ENCODE results near the gene SBNO2.

SBNO2 gene

DNA sequence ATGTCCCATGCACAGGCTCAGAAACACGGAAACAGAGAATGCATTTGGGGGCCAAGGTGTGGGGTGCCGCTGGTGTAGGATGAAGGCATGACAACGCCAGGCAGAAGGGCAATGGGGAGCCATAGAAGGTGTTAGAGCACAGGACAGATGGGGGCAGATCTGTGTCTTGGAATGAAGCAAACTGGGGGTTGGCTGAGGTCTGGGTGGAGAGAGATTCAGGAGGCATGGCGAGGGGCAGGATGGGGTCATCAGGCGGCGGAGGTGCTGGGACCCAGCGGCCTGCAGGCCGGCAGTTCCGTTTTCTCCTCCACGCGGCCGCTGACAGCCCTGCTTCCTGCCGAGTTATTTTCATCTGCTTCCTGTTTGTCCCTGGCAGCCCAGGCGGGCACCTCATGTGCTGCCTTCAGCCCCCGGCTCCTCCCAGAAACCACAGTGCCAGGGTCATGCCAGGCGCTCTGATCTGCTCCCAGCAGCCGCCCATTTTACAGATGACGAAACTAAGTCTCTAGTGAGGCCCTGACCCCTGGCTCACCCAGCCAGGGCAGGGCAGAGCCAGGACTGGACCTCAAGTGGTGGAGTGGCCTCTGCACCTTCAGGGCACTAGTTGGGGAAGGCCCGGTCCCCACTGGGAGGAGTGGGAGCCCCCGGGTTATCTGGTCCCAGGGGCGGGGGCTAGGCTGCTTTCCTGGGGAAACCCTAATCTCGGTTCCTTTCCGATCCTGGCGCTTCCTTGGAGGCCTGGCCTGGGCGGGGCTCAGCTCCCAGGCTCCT is 104.9 kb downstream of the SBNO2 start:
- DNase-seq: no peak

DNA sequence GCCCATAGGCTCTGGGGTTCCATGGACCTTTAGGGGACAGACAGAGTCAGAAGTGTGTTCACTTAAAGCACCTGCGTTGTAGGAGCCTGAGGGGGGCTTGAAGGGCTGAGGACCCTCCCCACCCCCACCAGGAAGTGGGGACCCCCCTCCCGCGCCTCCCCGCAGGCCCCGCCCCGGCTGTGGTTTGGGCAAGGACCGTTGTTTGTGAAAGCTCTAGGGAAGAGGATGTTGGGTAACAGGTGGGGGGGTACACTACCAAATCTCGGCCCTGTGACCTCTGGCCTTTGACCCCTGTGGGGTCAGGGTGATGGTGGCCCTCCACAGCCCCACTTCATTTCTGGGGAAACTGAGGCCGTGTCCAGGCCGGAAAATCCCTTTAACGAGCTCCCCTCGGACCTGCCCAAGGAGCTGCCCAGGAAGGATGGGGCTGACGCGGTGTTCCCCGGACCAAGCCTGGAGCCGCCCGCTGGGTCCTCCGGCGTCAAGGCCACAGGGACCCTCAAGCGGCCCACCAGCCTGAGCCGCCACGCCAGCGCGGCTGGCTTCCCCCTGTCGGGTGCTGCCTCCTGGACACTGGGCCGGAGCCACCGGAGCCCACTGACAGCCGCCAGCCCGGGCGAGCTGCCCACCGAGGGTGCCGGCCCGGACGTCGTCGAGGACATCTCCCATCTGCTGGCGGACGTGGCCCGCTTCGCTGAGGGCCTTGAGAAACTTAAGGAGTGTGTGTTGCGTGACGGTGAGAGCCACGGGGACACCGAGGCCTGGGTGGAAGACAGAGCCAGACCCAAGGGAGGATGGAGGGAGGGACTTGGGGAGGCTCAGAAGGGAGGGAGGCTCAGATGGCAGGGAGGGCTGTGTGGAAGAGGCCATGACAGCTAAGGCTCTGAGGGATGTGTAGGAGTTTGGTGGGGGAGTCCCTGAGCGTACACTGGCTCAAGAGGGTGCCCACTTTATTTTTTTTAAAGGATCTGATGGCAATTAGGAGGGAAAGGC is 105.8 kb downstream of the SBNO2 start:
- no peak for DNase-seq

DNA sequence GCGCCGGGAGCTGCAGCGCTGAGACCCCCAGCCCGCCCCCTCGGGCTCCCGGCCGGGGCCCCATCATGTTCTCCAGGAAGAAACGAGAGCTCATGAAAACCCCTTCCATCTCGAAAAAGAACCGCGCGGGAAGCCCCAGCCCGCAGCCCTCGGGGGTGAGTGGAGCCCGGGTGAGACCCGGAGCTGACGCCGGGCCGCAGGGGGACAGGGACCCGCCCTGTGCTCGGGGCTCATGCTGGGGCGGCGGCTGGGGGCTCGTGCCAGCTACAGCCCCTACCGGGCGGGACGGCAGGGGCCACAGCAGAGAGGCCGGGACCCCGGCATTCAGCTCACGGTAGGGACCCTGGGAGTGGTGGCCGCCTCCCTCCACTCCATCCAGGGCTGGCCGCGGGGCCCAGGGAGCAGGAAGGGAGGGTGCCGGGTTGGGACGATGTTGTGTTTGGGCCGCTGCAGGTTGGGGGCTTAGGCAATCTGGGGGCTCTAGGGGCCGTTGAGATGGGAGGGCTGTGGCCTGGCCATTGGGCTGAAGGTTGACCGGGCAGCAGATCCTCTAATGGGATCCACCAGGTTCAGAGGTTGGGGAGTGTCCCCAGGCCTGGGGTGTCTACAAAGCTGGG is 106.6 kb downstream of the SBNO2 start:
- DNase-seq: no peak

DNA sequence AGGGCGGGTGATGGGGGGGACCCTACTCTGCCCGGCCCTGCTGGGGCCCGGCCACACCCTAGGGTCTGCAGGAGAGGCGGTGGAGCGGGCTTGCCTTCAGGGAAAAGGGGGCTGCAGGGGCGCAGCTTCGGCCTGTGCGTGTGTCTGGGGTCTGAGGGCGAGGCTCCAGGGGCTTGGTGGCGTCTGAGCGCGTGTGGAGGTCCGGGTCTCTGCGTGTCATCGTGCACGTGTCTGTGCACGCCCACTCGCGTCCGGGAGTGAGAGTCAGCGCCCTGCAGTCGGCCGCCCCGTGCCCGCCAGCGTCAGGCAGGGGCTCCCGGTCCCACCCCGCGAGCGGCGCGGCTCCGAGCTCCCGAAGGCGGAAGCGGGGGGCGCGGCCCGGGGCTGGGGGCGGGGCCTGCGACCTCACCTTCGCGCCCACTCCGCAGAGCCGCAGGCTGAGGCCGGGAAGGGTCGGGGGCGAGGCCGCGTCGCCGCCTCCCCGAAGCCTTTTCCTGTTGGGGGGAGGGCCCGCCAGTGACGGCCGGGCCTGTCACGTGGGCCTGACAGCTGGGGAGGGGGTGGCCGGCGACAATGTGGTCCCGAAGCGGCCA is 107.2 kb downstream of the SBNO2 start, which contains the start of gene ARHGAP45:
TSS of gene ARHGAP45 (plus strand) at position 420 of the 593 bp plus-strand sequence. CDS start 239 bp downstream, outside the sequence.
- DNase-seq: no peak

DNA sequence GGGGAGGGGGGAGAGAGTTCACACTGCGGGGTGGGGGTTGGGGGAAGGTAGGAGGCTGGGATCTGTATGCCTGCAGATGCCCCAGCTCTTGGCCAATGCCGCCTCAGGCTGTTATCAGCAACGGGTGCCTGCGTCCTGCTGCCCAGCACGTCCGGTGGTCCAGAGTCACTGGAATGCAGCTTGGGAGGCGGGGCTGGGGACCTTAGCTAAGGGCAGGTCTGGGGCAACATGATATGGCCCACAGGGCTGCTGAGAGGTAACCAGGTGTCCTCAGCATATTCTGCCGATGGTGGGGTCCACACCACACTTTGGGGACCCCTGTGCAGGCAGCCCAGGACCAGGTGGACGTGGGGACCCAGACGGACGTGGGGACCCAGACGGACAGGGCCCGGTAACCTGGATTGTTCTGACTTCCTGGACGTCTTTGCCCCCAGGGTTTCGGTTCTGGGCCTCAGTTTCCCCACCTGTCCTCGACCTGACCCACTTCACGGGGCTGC is 107.8 kb downstream of the SBNO2 start:
- no peak for DNase-seq

DNA sequence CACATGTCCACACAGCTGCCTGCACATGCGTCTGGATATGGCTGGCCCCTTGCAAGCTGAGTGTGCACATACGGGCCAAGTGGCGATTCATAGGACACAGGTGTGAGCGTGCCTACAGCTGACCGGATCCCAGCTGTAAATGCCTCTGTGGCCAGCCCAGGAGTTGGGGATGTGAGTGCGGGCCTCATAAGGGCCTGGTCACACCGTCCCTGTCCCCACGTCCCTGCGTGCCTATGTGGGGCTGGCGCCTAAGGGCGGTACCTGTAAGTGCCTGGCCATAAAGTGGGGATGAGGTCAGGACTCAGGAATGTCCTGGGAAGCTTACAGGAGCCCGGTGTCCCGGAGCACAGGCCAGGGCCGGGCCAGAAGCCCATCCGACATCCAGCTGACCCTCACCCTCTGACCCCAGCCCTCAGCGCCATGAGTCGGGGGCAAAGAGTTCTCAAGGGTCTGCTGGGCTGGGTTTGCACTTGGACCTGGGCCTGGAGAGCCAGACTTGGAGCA is 108.4 kb downstream of the SBNO2 start:
- no peak for DNase-seq

DNA sequence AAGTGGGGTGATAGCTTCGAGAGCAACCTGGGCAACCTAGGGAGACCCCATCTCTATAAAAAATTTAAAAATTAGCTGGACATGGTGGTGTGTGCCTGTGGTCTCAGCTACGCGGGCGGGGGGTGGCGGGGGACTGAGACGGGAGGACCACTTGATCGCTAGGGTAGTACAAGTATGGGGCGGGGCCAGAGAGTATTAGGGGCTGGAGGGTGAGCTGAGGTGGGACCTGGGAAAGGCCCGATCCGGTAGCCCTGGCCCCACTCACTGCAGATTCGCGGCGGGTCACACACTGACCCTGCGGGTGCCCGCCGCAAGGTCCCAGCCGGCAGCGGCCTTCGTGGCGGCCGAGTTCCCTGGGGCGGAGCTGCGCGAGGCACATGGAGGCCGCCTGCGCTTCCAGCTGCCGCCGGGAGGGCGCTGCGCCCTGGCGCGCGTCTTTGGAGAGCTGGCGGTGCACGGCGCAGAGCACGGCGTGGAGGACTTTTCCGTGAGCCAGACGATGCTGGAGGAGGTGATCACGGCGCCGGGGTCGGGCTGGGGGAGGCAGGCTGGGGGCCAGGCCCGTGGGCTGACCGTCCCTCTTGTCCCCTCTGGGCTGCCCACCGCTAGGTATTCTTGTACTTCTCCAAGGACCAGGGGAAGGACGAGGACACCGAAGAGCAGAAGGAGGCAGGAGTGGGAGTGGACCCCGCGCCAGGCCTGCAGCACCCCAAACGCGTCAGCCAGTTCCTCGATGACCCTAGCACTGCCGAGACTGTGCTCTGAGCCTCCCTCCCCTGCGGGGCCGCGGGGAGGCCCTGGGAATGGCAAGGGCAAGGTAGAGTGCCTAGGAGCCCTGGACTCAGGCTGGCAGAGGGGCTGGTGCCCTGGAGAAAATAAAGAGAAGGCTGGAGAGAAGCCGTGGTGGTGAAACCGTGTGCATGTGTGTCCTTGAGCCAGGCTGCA is 109.1 kb downstream of the SBNO2 start:
- DNase-seq: no peak

DNA sequence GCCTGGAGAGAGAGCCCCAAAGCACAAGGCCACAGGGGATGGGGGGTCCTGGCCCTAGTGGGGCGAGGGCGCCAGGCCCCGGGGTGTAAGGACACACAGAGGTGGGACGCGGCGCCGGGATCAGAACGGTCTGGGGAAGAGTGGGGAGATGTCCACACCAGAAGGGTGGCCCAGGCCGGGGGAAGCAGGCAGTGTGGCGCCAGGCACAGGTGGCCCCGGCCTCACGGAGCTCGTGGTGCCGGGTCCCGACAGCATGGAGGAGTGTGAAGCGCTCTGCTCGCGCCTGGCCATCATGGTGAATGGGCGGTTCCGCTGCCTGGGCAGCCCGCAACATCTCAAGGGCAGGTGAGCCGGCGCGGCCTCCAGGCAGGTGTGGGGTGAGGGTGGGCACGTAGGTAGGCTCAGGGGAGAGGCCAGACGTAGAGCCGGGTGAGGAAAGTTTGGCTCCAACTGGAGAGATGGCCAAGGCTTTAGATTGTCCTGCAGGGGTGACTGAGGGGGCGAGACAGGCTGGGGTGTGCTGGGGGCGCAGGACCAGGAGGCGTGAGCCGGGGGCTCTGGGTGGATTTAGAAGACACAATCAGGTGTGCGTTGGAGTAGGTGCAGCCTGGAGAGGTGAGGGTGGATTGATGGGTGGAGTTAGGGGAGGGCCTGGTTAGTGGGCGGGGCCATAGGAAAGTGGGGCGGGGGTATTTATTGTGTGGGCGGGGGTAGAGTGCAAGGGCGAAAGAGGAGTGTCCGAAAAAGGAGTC is 110.0 kb downstream of the SBNO2 start:
- no peak for DNase-seq

DNA sequence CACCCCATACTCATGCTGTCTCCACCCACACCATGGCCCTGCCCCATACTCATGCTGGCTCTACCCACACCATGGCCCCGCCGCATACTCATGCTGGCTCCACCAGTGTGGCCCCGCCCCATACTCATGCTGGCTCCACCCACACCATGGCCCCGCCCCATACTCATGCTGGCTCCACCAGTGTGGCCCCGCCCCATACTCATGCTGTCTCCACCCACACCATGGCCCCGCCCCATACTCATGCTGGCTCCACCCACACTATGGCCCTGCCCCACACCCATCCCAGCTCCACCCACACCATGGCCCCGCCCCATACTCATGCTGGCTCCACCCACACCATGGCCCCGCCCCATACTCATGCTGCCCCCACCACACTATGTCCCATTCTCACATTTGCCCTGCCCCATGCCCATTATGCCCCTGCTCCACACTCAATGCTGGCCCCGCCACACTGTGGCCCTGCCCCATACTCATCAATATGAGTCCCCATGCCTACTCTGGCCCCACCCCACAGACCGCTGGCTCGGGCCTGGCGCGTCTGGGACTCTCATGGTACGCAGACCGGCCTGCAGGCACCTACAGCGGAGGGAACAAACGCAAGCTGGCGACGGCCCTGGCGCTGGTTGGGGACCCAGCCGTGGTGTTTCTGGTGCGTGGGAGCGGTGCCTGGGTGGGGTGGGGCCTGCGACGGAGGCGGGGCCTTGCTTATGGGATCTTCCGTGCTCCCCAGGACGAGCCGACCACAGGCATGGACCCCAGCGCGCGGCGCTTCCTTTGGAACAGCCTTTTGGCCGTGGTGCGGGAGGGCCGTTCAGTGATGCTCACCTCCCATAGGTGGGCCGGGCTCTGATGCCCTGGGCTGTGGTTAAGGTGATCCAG is 110.8 kb downstream of the SBNO2 start:
- DNase-seq: no peak

DNA sequence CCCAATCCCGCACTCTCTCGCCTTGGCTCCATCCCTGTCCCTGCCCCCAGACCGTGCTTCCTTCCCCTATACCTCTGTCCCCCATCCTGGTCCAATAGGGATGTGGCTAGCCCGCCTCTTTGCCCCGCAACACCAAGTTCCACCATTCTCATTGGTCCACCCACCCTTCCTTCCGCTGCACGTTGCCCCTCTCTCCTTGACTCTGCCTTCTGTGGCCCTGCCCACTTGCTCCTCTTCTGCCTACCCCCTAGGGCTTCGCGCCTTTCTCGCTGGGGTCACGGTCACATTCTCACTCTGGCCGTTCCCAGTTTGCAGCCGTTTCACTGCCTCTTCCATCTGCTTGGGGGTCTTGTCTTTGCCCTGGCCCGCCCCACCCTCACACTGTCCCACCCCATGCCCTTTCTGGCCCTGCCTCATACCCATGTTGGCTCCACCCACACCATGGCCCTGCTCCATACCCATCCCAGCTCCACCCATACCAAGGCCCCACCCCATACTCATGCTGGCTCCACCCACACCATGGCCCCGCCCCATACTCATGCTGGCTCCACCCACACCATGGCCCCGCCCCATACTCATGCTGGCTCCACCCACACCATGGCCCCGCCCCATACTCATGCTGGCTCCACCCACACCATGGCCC is 111.6 kb downstream of the SBNO2 start:
- no peak for DNase-seq

DNA sequence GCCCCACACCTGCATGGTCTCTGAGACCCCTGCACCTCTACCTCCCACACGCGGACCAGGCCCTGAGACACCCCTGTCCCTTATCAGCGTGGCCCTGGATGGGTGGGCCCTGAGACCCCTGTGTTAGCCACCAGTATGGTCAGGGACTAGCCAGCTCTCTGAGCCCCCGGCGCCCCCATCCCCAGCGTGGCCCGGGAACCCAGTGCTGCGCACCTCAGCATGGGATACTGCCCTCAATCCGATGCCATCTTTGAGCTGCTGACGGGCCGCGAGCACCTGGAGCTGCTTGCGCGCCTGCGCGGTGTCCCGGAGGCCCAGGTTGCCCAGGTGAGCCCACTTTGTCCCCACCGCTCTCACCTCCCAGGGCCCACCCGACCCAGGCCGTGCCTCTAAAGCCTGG is 112.1 kb downstream of the SBNO2 start:
- DNase-seq: no peak

DNA sequence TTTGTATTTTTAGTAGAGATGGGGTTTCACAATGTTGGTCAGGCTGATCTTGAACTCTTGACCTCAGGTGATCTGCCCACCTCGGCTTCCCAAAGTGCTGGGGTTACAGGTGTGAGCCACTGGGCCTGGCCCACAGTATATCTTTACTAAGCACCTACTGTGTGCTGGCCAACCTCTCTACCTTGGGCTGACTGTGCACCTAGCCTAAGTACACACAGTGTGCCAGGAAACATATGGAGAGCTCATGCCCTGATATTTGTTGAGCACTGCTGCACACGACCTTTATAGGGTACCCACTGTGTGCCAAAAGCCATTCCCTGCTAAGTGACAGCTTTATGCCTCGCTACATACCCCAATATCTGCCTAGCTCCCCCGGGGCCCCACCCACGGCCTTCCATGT is 113.4 kb downstream of the SBNO2 start:
- DNase-seq: no peak

DNA sequence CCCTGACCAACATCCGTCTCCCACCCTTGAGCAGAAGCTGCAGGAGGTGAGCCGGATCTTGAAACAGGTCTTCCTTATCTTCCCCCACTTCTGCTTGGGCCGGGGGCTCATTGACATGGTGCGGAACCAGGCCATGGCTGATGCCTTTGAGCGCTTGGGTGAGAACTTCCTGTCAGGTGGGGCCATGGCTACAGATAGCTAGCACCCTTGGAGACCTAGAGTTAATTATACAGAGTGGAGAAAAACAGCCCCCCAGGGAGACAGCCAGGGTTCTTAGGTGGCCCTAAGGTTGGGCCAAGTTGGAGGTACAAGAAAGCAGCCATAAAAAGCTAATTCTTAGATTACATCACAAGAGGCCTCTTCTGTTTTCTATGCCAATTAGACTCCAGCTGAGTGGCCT is 116.0 kb downstream of the SBNO2 start:
- DNase-seq: no peak
